ENCODE data around the gene ASL. TPM values are rescaled to one million over a fixed set of nuclear protein-coding genes. Genes with fewer than 3 reads are reported as not detected.
A peak's percentile ranks its signal among the peaks of the same experiment; 100 is the strongest.
"Not testable (repeated sequence)": the region's sequence is repeated elsewhere in the genome, so short reads cannot be mapped to it uniquely, and the experiment has no call there.

Gene ASL
- total RNA-seq, 1 donor from 2014 or later, result 39.7 TPM

DNA sequence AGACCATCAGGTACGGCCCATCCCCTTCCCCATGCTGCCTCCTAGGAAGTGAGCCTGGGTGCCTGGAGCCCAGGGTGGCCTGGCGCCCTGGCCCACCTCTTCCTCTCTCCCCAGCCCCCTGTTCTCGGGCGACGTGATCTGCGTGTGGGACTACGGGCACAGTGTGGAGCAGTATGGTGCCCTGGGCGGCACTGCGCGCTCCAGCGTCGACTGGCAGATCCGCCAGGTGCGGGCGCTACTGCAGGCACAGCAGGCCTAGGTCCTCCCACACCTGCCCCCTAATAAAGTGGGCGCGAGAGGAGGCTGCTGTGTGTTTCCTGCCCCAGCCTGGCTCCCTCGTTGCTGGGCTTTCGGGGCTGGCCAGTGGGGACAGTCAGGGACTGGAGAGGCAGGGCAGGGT lies 17.0 kb downstream of the ASL start:
- no peak for TF ChIP-seq CTCF (conservative IDR thresholded peaks at IDR 0.05; ENCODE audit: low read depth, low read length)
- H3K4me3 ChIP-seq (ENCODE audit: low read depth, low read length), result no peak overlapping the region

GRCh38 chr7:66095010-66095409 lies 19.4 kb downstream of the ASL start:
- no peak for TF ChIP-seq CTCF (conservative IDR thresholded peaks at IDR 0.05; ENCODE audit: low read depth, low read length)
- no peak overlapping the region for H3K4me3 ChIP-seq (ENCODE audit: low read depth, low read length)
- no peak for DNase-seq (ENCODE audit: low read depth)

More for the DNA sequence above, 17.0 kb downstream of the ASL start:
- no peak for DNase-seq (ENCODE audit: low read depth)

GRCh38 chr7:66099232-66099550 lies 23.6 kb downstream of the ASL start:
- no peak for DNase-seq (ENCODE audit: low read depth)
- no peak for TF ChIP-seq CTCF (conservative IDR thresholded peaks at IDR 0.05; ENCODE audit: low read depth, low read length)
- H3K4me3 ChIP-seq (ENCODE audit: low read depth, low read length), result no peak overlapping the region

DNA sequence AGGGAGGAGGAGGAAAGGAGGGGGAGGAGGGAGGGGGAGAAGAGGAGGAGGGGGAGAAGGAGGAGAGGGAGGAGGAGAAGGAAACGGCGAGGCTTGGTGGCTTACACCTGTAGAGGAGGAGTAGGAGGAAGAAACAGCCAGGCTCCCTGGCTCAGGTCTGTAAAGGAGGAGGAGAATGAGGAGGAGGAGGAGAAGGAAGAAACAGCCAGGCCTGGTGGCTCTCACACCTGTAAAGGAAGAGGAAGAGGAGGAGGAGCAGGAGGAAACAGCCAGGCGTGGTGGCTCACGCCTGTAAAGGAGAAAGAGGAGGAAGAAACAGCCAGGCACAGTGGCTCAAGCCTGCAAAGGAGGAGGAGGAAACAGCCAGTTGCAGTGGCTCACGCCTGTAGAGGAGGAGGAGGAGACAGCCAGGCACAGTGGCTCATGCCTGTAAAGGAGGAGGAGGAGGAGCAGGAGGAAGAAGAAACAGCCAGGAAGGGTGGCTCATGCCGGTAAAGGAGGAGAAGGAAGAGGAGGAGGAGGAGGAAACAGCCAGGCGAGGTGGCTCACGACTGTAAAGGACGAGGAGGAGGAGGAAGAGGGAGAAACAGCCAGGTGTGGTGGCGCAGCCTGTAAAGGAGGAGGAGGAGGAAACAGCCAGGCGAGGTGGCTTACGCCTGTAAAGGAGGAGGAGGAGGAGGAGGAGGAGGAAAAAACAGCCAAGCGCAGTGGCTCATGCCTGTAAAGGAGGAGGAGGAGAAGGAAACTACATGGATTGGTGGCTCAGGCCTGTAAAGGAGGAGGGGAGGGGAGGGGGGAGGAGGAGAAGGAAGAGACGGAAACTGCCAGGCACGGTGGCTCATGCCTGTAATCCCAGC lies 24.2 kb downstream of the ASL start:
- peak; percentile 66 for DNase-seq (ENCODE audit: low read depth)
- peak overlapping the region; percentile 53 for H3K4me3 ChIP-seq (ENCODE audit: low read depth, low read length)
- TF ChIP-seq CTCF (conservative IDR thresholded peaks at IDR 0.05; ENCODE audit: low read depth, low read length), result no peak

DNA sequence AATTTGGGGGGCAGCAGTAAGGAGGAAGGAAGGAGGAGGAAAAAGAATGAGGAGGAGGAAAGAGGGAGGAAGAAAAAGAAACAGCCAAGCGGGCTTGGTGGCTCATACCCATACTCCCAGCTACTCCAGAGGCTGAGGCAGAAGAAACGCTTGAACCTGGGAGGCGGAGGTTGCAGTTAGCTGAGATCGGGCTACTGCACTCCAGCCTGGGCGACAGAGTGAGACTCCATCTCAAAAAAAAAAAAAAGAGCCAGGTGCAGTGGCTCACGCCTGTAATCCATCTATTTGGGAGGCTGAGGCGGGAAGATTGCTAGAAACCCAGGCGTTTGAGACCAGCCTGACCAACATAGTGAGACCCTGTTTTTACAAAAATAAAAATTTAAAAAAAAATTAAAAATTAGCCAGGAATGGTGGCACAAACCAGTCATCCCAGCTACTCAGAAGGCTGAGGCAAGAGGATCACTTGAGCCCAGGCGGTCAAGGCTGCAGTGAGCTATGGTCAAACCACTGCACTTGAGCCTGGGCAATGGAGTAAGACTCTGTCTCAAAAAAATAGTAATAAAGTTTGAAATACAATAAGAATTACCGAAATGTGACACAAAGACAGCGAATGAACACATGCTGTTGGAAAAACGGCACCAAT lies 24.9 kb downstream of the ASL start:
- DNase-seq (ENCODE audit: low read depth), result no peak
- peak overlapping the region; percentile 53 for H3K4me3 ChIP-seq (ENCODE audit: low read depth, low read length)
- TF ChIP-seq CTCF (conservative IDR thresholded peaks at IDR 0.05; ENCODE audit: low read depth, low read length), result no peak

GRCh38 chr7:66102168-66102567 lies 26.5 kb downstream of the ASL start:
- DNase-seq (ENCODE audit: low read depth); H3K4me3 ChIP-seq (ENCODE audit: low read depth, low read length): not testable (repeated sequence)

DNA sequence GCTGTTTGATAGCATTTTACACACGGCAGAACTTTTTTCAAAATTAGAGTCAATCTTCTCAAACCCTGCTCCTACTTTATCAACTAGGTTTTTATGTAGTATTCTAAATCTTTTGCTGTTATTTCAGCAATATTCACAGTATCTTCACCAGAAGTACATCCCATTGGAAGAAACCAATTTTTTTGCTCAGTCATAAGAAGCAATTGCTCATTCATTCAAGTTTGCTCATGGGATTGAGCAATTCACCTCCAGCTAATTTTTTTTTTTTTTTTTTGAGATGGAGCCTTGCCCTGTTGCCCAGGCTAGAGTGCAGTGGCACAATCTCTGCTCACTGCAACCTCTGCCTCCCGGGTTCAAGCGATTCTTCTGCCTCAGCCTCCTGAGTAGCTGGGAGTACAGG lies 28.4 kb downstream of the ASL start:
- DNase-seq (ENCODE audit: low read depth); H3K4me3 ChIP-seq (ENCODE audit: low read depth, low read length): not testable (repeated sequence)

- DNase-seq (ENCODE audit: low read depth), result no peak
- no peak for TF ChIP-seq CTCF (conservative IDR thresholded peaks at IDR 0.05; ENCODE audit: low read depth, low read length)
- no peak overlapping the region for H3K4me3 ChIP-seq (ENCODE audit: low read depth, low read length)
Measured at GRCh38 chr7:66105263-66105748, 29.7 kb downstream of the ASL start.

- not testable (repeated sequence) for H3K4me3 ChIP-seq (ENCODE audit: low read depth, low read length); DNase-seq (ENCODE audit: low read depth)
Measured at GRCh38 chr7:66108410-66108809, 32.8 kb downstream of the ASL start.
